SK-N-MC (cell line): ENCODE data around the gene TMEM121.
"Not testable (repeated sequence)": the region's sequence is repeated elsewhere in the genome, so short reads cannot be mapped to it uniquely, and the experiment has no call there.

Experiments used
- DNase-seq: peaks from one replicate; pipeline ENCODE4 v3.0.0-alpha.2; 2011; ENCODE audit warnings: low read depth, low spot score
- H3K27ac ChIP-seq: fragments of 200-600 bp; sonication (generic); 2 replicates; pipeline ENCODE4 v1.5.1; 2016; ENCODE audit warnings: mixed run types
- H3K36me3 ChIP-seq: fragments of 200-600 bp; sonication (generic); 2 replicates; pipeline ENCODE4 v1.6.1; 2017; ENCODE audit warnings: antibody characterized with exemption, low read length, mixed read lengths; ENCODE audit not compliant: insufficient read depth
- H3K4me3 ChIP-seq: fragments of 200-600 bp; sonication (generic); 2 replicates; pipeline ENCODE4 v1.5.1; 2016
- H3K9ac ChIP-seq: fragments of 200-600 bp; sonication (generic); 2 replicates; pipeline ENCODE4 v1.8.0; 2017; ENCODE audit warnings: mixed run types, mixed read lengths; ENCODE audit not compliant: insufficient read length
- H3K9me3 ChIP-seq: fragments of 200-600 bp; sonication (generic); 2 replicates; pipeline ENCODE4 v1.6.1; 2017; ENCODE audit warnings: low read depth, mild to moderate bottlenecking, antibody characterized with exemption, low read length, moderate library complexity, mixed read lengths
- EZH2 ChIP-seq: fragments of 200-600 bp; sonication (generic); IDR thresholded peaks from one replicate; pipeline ENCODE4 v1.6.1; 2017; ENCODE audit warnings: antibody characterized with exemption
- FOXP2 ChIP-seq: optimal IDR thresholded peaks from 2 replicates; pipeline ENCODE3; 2011; ENCODE audit warnings: mild to moderate bottlenecking, moderate library complexity; ENCODE audit not compliant: insufficient read depth; ENCODE audit errors: extremely low read length, control extremely low read depth
- POLR2AphosphoS5 ChIP-seq: IDR thresholded peaks from 2 replicates; pipeline ENCODE4 v1.6.1; 2012; ENCODE audit warnings: mild to moderate bottlenecking, low read depth, low read length, borderline replicate concordance

TMEM121 gene

GRCh38 chr14:105562713-105563346 is 36.4 kb downstream of the TMEM121 start:
- no peak for DNase-seq
- Histone ChIP-seq H3K36me3 (no peaks in the 10 kb centered on the region), H3K9ac (no peak overlapping the region), H3K9me3 (no peaks in the 10 kb centered on the region), H3K27ac (no peak overlapping the region), H3K4me3 (no peak overlapping the region)
- TF ChIP-seq EZH2: no peak
- TF ChIP-seq FOXP2: no peak
- TF ChIP-seq POLR2AphosphoS5: no peak

GRCh38 chr14:105563347-105563737 is 37.0 kb downstream of the TMEM121 start:
- no peaks in the 10 kb centered on the region for H3K36me3 ChIP-seq
- no peak overlapping the region for H3K4me3 ChIP-seq
- H3K27ac ChIP-seq: no peak overlapping the region
- no peaks in the 10 kb centered on the region for H3K9me3 ChIP-seq
- TF ChIP-seq FOXP2 (no peak), EZH2 (no peak), POLR2AphosphoS5 (no peak)
- H3K9ac ChIP-seq: no peak overlapping the region
- no peak for DNase-seq

GRCh38 chr14:105564536-105564935 is 38.2 kb downstream of the TMEM121 start:
- not testable (repeated sequence) for DNase-seq, H3K9me3 ChIP-seq, H3K36me3 ChIP-seq, H3K4me3 ChIP-seq, H3K9ac ChIP-seq, H3K27ac ChIP-seq

- not testable (repeated sequence) for H3K27ac ChIP-seq, DNase-seq, H3K4me3 ChIP-seq, H3K9ac ChIP-seq, H3K9me3 ChIP-seq, H3K36me3 ChIP-seq
Observed at GRCh38 chr14:105565185-105565919, 39.0 kb downstream of the TMEM121 start.

- not testable (repeated sequence) for H3K27ac ChIP-seq, H3K9ac ChIP-seq, H3K36me3 ChIP-seq, H3K9me3 ChIP-seq, H3K4me3 ChIP-seq, DNase-seq
Observed at GRCh38 chr14:105566248-105567163, 40.1 kb downstream of the TMEM121 start.

- H3K9me3 ChIP-seq, H3K36me3 ChIP-seq, H3K4me3 ChIP-seq, DNase-seq, H3K9ac ChIP-seq, H3K27ac ChIP-seq: not testable (repeated sequence)
Observed at GRCh38 chr14:105567164-105568103, 41.1 kb downstream of the TMEM121 start.

GRCh38 chr14:105568140-105568843 is 41.9 kb downstream of the TMEM121 start:
- not testable (repeated sequence) for H3K9me3 ChIP-seq, H3K4me3 ChIP-seq, DNase-seq, H3K36me3 ChIP-seq, H3K9ac ChIP-seq, H3K27ac ChIP-seq
